HUES64 (cell line): ENCODE data around the gene RILP. TPM values are rescaled to one million over a fixed set of nuclear protein-coding genes. Genes with fewer than 3 reads are reported as not detected.
"Not testable (repeated sequence)": the region's sequence is repeated elsewhere in the genome, so short reads cannot be mapped to it uniquely, and the experiment has no call there.

Experiments
- H3K27ac ChIP-seq: 2 replicates; pipeline ENCODE4 v1.7.0; 2013; ENCODE audit warnings: low read depth, low read length, inconsistent platforms
- H3K27me3 ChIP-seq: 2 replicates; pipeline ENCODE4 v1.6.1; 2013; ENCODE audit warnings: mild to moderate bottlenecking, low read length; ENCODE audit not compliant: insufficient read depth
- H3K36me3 ChIP-seq: 2 replicates; pipeline ENCODE4 v1.6.1; 2013; ENCODE audit warnings: mild to moderate bottlenecking, low read length; ENCODE audit not compliant: insufficient read depth
- H3K4me1 ChIP-seq: 2 replicates; pipeline ENCODE4 v1.6.1; 2013; ENCODE audit warnings: mild to moderate bottlenecking, low read length, moderate library complexity; ENCODE audit not compliant: insufficient read depth
- H3K4me3 ChIP-seq: 2 replicates; pipeline ENCODE4 v1.5.1; 2013; ENCODE audit warnings: mild to moderate bottlenecking, low read length, moderate library complexity
- H3K9ac ChIP-seq: 2 replicates; pipeline ENCODE4 v1.6.1; 2013; ENCODE audit warnings: mild to moderate bottlenecking, low read depth, low read length
- H3K9me3 ChIP-seq: 2 replicates; pipeline ENCODE4 v1.6.1; 2013; ENCODE audit warnings: low read depth, low read length; ENCODE audit not compliant: insufficient read depth
- WGBS: fragments of 150-250, 120-280 bp; methylation state at CpG from one replicate; pipeline ENCODE4 v1.1.7; 2013; ENCODE audit warnings: missing lambda C conversion rate; 5-methylcytosine and 5-hydroxymethylcytosine counted together
- polyA plus RNA-seq, 2 experiments: library from polyadenylated mRNA; stranded (reverse); fragments of 50-300 nt; gene quantifications; one replicate each; pipeline ENCODE4 v1.2.3, GENCODE V29; 2013

RILP gene
- polyA plus RNA-seq (2013, experiment 1 of 2), result 2.8 TPM
- polyA plus RNA-seq (2013, experiment 2 of 2), result 5.1 TPM

DNA sequence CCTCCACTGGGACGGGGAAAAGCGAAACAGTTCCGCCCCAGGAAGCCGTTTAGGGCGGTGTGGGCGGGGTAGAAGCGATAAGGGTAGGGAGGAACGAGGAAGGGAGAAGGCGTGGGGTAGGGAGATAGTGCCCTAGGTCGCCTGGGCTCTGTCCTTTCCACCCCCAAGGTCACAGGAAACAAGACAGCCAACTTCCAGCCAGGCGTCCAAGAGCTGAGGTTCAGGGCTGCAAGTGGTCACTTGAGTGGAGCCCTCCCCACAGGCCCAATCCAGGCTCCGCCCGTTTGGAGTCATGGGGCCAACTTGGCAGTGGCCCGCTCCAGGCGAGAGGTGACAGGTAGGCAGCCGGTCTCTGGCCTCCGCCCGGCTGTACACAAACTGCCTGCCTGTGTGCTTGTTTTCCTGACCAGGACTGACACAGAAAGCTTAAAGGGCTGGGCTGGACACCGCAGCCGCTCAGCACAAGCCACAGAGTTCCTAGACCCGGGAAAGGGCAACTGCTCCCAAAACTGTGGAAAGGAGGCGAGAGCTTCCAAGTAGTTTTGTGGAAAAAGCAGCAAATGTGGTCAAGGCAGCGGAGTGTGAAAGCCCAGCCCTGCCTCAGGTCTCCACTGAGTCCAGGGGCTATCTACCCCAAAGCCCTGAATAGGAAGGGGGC, at the start of gene RILP:
Gene RILP, minus strand, starts transcription at position 23 of the 658 bp plus-strand sequence. CDS start 62 bp downstream, outside the sequence.
- peak within 1 kb of the TSS; percentile 81; the same call in 1 of the 2 replicates for H3K27ac ChIP-seq
- WGBS, result 38% methylated on average over 22 of the region's 23 CpGs
- peaks cover 1% of the 10 kb centered on the region for H3K27me3 ChIP-seq
- H3K36me3 ChIP-seq, result peaks cover 49% of the 10 kb centered on the region
- peak within 1 kb of the TSS; percentile 74 for H3K4me3 ChIP-seq
- no peaks in the 10 kb centered on the region for H3K9me3 ChIP-seq
- peak within 1 kb of the TSS; percentile 57 for H3K9ac ChIP-seq
- H3K4me1 ChIP-seq, result 0 out of 2 replicates have a peak, but pooled peaks cover 14% of the 10 kb centered on the region

DNA sequence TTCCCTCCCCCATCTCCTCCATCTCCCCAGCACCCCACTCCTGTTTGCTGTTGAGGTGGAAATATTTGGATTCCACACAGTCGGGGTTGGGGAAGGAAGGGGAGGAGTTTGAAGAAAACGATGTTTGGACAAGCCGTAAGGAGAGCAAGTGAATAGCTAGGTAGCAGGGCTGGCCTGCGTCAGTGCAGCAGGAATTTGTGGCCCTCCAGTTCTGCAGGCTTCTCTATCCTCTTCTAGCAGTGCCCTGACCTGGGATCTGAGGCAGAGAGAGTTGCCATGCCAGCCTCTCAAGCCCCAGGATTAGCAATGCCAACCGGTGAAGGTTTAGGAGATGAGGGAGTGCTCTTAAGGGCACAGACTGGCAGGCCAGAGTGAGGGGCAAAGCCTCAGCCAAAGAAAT, 48.0 kb upstream of the RILP start:
- H3K36me3 ChIP-seq, result no peaks in the 10 kb centered on the region
- no peak overlapping the region for H3K9ac ChIP-seq
- no peaks in the 10 kb centered on the region for H3K27me3 ChIP-seq
- no peak overlapping the region for H3K27ac ChIP-seq
- H3K4me1 ChIP-seq, result no peaks in the 10 kb centered on the region
- WGBS, result 69% methylated on average over 5 of the region's 5 CpGs
- no peak overlapping the region for H3K4me3 ChIP-seq
- no peaks in the 10 kb centered on the region for H3K9me3 ChIP-seq

DNA sequence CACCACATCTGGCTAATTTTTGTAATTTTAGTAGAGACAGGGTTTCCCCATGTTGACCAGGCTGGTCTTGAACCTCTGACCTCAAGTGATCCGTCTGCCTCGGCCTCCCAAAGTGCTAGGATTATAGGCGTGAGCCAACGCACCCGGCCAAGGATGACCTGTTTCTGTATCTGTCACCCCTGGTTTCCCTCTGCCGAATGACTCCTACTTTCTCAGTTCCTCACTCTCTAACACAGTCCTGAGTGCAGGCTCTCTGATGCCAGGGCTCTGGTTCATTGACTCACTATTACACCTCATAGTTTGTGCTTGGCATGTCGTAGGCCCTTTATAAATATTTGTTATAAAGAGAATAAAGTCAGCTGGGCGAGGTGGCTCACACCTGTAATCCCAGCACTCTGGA, 45.7 kb upstream of the RILP start:
- Histone ChIP-seq H3K9ac (no peak overlapping the region), H3K4me1 (no peaks in the 10 kb centered on the region), H3K9me3 (0 out of 2 replicates have a peak, but pooled peaks cover 4% of the 10 kb centered on the region), H3K27me3 (no peaks in the 10 kb centered on the region), H3K4me3 (no peak overlapping the region), H3K27ac (no peak overlapping the region), H3K36me3 (no peaks in the 10 kb centered on the region)
- WGBS, result 93% methylated on average over 8 of the region's 8 CpGs

GRCh38 chr17:1693339-1693738, 43.7 kb upstream of the RILP start:
- Histone ChIP-seq H3K27me3 (no peaks in the 10 kb centered on the region), H3K4me3 (no peak overlapping the region), H3K36me3 (no peaks in the 10 kb centered on the region), H3K9ac (no peak overlapping the region), H3K27ac (no peak overlapping the region), H3K9me3 (0 out of 2 replicates have a peak, but pooled peaks cover 4% of the 10 kb centered on the region), H3K4me1 (no peaks in the 10 kb centered on the region)
- WGBS, result 83% methylated on average over 7 of the region's 7 CpGs

DNA sequence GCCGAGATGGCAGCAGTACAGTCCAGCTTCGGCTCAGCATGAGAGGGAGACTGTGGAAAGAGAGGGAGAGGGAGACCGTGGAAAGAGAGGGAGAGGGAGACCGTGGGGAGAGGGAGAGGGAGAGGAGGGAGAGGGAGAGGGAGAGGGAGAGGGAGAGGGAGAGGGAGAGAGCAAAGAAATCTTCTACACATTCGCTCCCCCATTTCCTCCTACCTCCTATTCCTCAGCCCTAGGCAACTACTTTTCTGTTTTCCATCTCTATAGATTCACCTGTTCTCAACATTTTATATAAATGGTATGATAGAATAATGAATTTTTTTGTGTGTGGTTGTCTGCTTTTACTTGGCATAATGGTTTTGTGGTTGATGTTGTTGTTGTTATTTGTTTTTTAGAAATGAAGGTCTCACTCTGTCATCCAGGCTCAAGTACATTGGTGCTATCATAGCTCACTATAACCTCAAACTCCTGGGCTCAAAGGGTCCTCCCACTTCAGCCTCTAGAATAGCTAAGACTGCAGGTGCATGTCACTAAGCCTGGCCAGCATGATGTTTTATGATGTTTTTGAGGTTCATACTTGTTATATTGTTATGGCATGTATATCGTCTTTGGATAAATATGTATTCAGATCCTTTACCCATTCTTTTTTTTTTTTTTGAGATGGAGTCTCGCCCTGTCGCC, 41.0 kb upstream of the RILP start:
- Histone ChIP-seq H3K9ac (no peak overlapping the region), H3K4me3 (no peak overlapping the region), H3K36me3 (no peaks in the 10 kb centered on the region), H3K9me3 (0 out of 2 replicates have a peak, but pooled peaks cover 4% of the 10 kb centered on the region), H3K27me3 (no peaks in the 10 kb centered on the region), H3K27ac (no peak overlapping the region), H3K4me1 (no peaks in the 10 kb centered on the region)
- 97% methylated on average over 2 of the region's 8 CpGs for WGBS

DNA sequence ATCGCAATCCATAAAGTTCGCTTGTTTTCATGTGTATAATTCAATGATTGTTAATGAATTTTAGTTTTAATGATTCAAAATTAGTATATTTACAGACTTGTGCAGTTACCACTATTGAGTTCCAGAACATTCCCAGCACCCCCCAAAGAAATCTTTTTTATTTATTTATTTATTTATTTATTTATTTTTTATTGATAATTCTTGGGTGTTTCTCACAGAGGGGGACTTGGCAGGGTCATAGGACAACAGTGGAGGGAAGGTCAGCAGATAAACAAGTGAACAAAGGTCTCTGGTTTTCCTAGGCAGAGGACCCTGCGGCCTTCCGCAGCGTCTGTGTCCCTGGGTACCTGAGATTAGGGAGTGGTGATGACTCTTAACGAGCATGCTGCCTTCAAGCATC, 38.7 kb upstream of the RILP start:
- H3K36me3 ChIP-seq, H3K9ac ChIP-seq, H3K27me3 ChIP-seq, H3K4me3 ChIP-seq, H3K27ac ChIP-seq, H3K9me3 ChIP-seq, H3K4me1 ChIP-seq: not testable (repeated sequence)
- no CpG with 5 or more reads among the region's 6 CpGs for WGBS

GRCh38 chr17:1686086-1686485, 36.4 kb upstream of the RILP start:
- H3K4me3 ChIP-seq, result no peak overlapping the region
- no peak overlapping the region for H3K9ac ChIP-seq
- H3K27me3 ChIP-seq, result no peaks in the 10 kb centered on the region
- no peaks in the 10 kb centered on the region for H3K4me1 ChIP-seq
- H3K9me3 ChIP-seq, result 0 out of 2 replicates have a peak, but pooled peaks cover 4% of the 10 kb centered on the region
- no peak overlapping the region for H3K27ac ChIP-seq
- H3K36me3 ChIP-seq, result peaks cover 25% of the 10 kb centered on the region
- 89% methylated on average over 7 of the region's 7 CpGs for WGBS

DNA sequence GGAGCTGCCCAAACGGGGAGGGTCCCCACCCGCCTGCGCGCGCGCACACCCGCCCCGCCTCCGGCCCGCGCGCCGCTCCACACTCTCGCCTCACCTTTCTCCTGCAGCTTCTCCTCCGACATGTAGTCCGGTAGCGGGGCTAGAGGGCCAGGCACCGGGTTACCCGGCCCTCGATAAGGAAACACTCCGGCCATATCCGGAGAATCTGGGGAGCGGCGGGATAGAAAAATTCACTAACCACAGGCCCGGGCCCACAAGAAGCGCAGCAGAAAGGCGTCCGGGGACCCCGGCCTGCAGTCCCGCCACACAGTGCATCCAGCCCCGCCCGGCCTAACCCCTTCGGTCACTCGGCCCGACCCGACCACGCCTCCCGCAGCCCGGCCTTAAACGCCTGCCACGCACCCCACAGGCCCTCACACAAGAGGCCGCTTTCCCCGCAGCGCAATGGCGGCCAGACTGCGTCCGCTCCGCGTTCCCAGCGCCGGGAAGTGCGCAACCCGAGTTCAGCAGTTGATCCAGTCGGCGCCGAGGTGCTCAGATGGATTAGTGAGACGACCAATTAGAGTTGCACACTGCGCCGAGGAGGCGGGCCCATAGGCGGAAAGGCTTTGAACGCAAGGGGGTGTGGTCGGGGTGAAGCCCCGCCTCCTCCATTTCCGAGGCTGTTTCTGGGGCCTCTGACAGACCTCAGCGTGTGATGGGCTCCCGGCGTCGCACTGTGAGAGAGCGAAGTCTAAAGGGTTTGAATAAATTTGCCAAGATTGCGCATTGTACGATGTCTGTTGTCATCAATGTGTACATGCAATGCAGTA, 34.9 kb upstream of the RILP start, which contains the start of gene PRPF8:
Gene PRPF8, minus strand, starts transcription at position 490 of the 812 bp plus-strand sequence. Its CDS starts 296 bp downstream, at position 194.
- Histone ChIP-seq H3K27me3 (no peaks in the 10 kb centered on the region), H3K4me1 (no peaks in the 10 kb centered on the region), H3K9ac (peak within 1 kb of the TSS; percentile 81), H3K4me3 (peak within 1 kb of the TSS; percentile 94), H3K27ac (peak within 1 kb of the TSS; percentile 84), H3K9me3 (no peaks in the 10 kb centered on the region), H3K36me3 (peaks cover 40% of the 10 kb centered on the region)
- under 1% methylated on average over 72 of the region's 72 CpGs for WGBS

GRCh38 chr17:1683459-1683858, 33.8 kb upstream of the RILP start:
- Histone ChIP-seq H3K36me3 (peaks cover 51% of the 10 kb centered on the region), H3K4me3 (peak overlapping the region; percentile 94), H3K9ac (no peak overlapping the region)

DNA sequence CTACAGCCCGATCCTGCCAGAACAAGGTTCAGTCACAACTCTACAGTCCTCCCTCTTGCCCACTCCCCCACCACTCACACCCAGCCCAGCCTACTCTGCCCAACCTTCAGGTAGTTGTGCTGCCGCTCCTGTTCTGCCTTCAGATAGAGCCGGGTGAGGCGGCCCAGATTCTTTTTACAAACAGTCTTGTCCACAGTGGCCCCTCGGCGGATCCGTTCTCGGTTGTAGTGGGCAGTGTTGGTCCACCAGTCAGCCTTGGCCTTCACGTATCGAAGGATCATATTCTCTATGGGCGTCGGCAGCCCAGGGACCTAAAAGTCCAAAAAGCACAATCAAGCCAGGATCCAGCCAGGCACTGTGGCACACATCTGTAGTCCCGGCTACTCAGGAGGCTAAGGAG, 26.7 kb upstream of the RILP start:
- Histone ChIP-seq H3K27me3 (no peaks in the 10 kb centered on the region), H3K4me3 (no peak overlapping the region), H3K4me1 (no peaks in the 10 kb centered on the region), H3K27ac (no peak overlapping the region), H3K9me3 (no peaks in the 10 kb centered on the region), H3K9ac (no peak overlapping the region), H3K36me3 (peaks cover 97% of the 10 kb centered on the region)
- 93% methylated on average over 13 of the region's 13 CpGs for WGBS

More at GRCh38 chr17:1683459-1683858, 33.8 kb upstream of the RILP start:
- H3K27ac ChIP-seq, result no peak overlapping the region
- no peaks in the 10 kb centered on the region for H3K4me1 ChIP-seq
- no peaks in the 10 kb centered on the region for H3K27me3 ChIP-seq
- no peaks in the 10 kb centered on the region for H3K9me3 ChIP-seq
- 93% methylated on average over 5 of the region's 5 CpGs for WGBS
